Tibial nerve (tissue), 4 donors: ENCODE data around the gene HAPLN2.

Experiments used
- CTCF ChIP-seq, 5 experiments: fragments of 200-600 bp in 3 of 5; fragments of 450-650 bp in 2 of 5; sonication (generic) in 3 of 5; IDR thresholded peaks; one replicate each; pipeline ENCODE4 v1.5.1; 2016 to 2019; ENCODE audit warnings: antibody characterized with exemption in 5 of 5, mild to moderate bottlenecking in 3 of 5, moderate library complexity in 2 of 5
- EP300 ChIP-seq, 2 donors: sonication (generic); formaldehyde crosslinking; IDR thresholded peaks; one replicate each; pipeline ENCODE4 v1.6.1; 2017; ENCODE audit warnings: antibody characterized with exemption in 2 of 2, mild to moderate bottlenecking in 1 of 2
- POLR2A ChIP-seq, 2 donors: fragments of 450-650 bp; IDR thresholded peaks; one replicate each; pipeline ENCODE4 v1.6.1; 2017; ENCODE audit warnings: antibody characterized with exemption in 2 of 2, mild to moderate bottlenecking in 2 of 2, moderate library complexity in 2 of 2

- TF ChIP-seq CTCF (IDR thresholded peaks at IDR 0.05) (no peak), POLR2A (IDR thresholded peaks at IDR 0.05) (no peak), EP300 (IDR thresholded peaks at IDR 0.05) (no peak)
Measured at GRCh38 chr1:156654700-156655099, 35.5 kb downstream of the HAPLN2 start.
